HEK293 (cell line): ENCODE measurements around the gene SLC25A1.

Experiments used
- CTCF ChIP-seq: fragments of 450-650 bp; formaldehyde crosslinking; IDR thresholded peaks from 2 replicates; pipeline ENCODE4 v1.5.1; 2016; ENCODE audit warnings: missing biosample characterization, missing genetic modification characterization
- EGR2 ChIP-seq: fragments of 450-650 bp; formaldehyde crosslinking; IDR thresholded peaks from 2 replicates; pipeline ENCODE4 v1.5.1; 2016; ENCODE audit warnings: low read depth, missing biosample characterization, missing genetic modification characterization
- HIC1 ChIP-seq: fragments of 450-650 bp; formaldehyde crosslinking; IDR thresholded peaks from 2 replicates; pipeline ENCODE4 v1.5.1; 2016; ENCODE audit warnings: missing biosample characterization, missing genetic modification characterization
- KLF10 ChIP-seq: fragments of 450-650 bp; IDR thresholded peaks from 2 replicates; pipeline ENCODE4 v1.5.1; 2018; ENCODE audit warnings: missing biosample characterization, mild to moderate bottlenecking, missing genetic modification characterization
- KLF16 ChIP-seq: fragments of 450-650 bp; formaldehyde crosslinking; IDR thresholded peaks from 2 replicates; pipeline ENCODE4 v1.5.1; 2017; ENCODE audit warnings: missing biosample characterization, missing genetic modification characterization
- KLF17 ChIP-seq: fragments of 450-650 bp; formaldehyde crosslinking; IDR thresholded peaks from 2 replicates; pipeline ENCODE4 v1.5.1; 2016; ENCODE audit warnings: missing biosample characterization, missing genetic modification characterization
- KLF8 ChIP-seq: fragments of 450-650 bp; formaldehyde crosslinking; IDR thresholded peaks from 2 replicates; pipeline ENCODE4 v1.5.1; 2016; ENCODE audit warnings: missing biosample characterization, missing genetic modification characterization
- SCRT1 ChIP-seq: fragments of 450-650 bp; formaldehyde crosslinking; IDR thresholded peaks from 2 replicates; pipeline ENCODE4 v1.5.1; 2016; ENCODE audit warnings: missing biosample characterization, missing genetic modification characterization, borderline replicate concordance
- ZBTB20 ChIP-seq: fragments of 450-650 bp; formaldehyde crosslinking; IDR thresholded peaks from 2 replicates; pipeline ENCODE4 v1.5.1; 2016; ENCODE audit warnings: missing biosample characterization, missing genetic modification characterization
- ZBTB26 ChIP-seq: fragments of 450-650 bp; formaldehyde crosslinking; optimal IDR thresholded peaks from 2 replicates; pipeline ENCODE3; 2016; ENCODE audit warnings: missing biosample characterization, mild to moderate bottlenecking, missing genetic modification characterization
- ZBTB48 ChIP-seq: fragments of 450-650 bp; formaldehyde crosslinking; IDR thresholded peaks from 2 replicates; pipeline ENCODE4 v1.5.1; 2016; ENCODE audit warnings: missing biosample characterization, missing genetic modification characterization
- ZBTB8A ChIP-seq: fragments of 450-650 bp; formaldehyde crosslinking; IDR thresholded peaks from 2 replicates; pipeline ENCODE4 v1.5.1; 2016; ENCODE audit warnings: missing biosample characterization, missing genetic modification characterization
- ZFP69B ChIP-seq: fragments of 450-650 bp; formaldehyde crosslinking; IDR thresholded peaks from 2 replicates; pipeline ENCODE4 v1.5.1; 2016; ENCODE audit warnings: missing biosample characterization, missing genetic modification characterization
- ZNF114 ChIP-seq: fragments of 450-650 bp; formaldehyde crosslinking; IDR thresholded peaks from 2 replicates; pipeline ENCODE4 v1.5.0; 2017; ENCODE audit warnings: missing biosample characterization, missing genetic modification characterization
- ZNF2 ChIP-seq: fragments of 450-650 bp; formaldehyde crosslinking; IDR thresholded peaks from 2 replicates; pipeline ENCODE4 v1.5.1; 2016; ENCODE audit warnings: missing biosample characterization, missing genetic modification characterization
- ZNF221 ChIP-seq: fragments of 450-650 bp; formaldehyde crosslinking; IDR thresholded peaks from 2 replicates; pipeline ENCODE4 v1.5.1; 2017; ENCODE audit warnings: missing biosample characterization, missing genetic modification characterization, borderline replicate concordance
- ZNF26 ChIP-seq: fragments of 450-650 bp; formaldehyde crosslinking; IDR thresholded peaks from 2 replicates; pipeline ENCODE4 v1.5.1; 2016; ENCODE audit warnings: missing biosample characterization, missing genetic modification characterization
- ZNF555 ChIP-seq: fragments of 450-650 bp; formaldehyde crosslinking; conservative IDR thresholded peaks from 2 replicates; pipeline ENCODE4 v1.5.1; 2017; ENCODE audit warnings: missing biosample characterization, mild to moderate bottlenecking, missing genetic modification characterization, inconsistent platforms
- ZNF624 ChIP-seq: fragments of 450-650 bp; formaldehyde crosslinking; IDR thresholded peaks from 2 replicates; pipeline ENCODE4 v1.5.1; 2017; ENCODE audit warnings: missing biosample characterization, missing genetic modification characterization
- ZNF639 ChIP-seq: fragments of 450-650 bp; formaldehyde crosslinking; IDR thresholded peaks from 2 replicates; pipeline ENCODE4 v1.5.1; 2016; ENCODE audit warnings: missing biosample characterization, missing genetic modification characterization
- ZNF692 ChIP-seq: fragments of 450-650 bp; formaldehyde crosslinking; IDR thresholded peaks from 2 replicates; pipeline ENCODE4 v1.5.1; 2016; ENCODE audit warnings: missing biosample characterization, missing genetic modification characterization
- ZNF704 ChIP-seq: fragments of 450-650 bp; formaldehyde crosslinking; IDR thresholded peaks from 2 replicates; pipeline ENCODE4 v1.5.1; 2016; ENCODE audit warnings: missing biosample characterization, missing genetic modification characterization
- ZNF843 ChIP-seq: fragments of 450-650 bp; formaldehyde crosslinking; IDR thresholded peaks from 2 replicates; pipeline ENCODE4 v1.5.1; 2016; ENCODE audit warnings: missing biosample characterization, missing genetic modification characterization
- ZSCAN5A ChIP-seq: fragments of 450-650 bp; formaldehyde crosslinking; IDR thresholded peaks from 2 replicates; pipeline ENCODE4 v1.5.1; 2016; ENCODE audit warnings: missing biosample characterization, missing genetic modification characterization

The SLC25A1 gene

GRCh38 chr22:19178065-19178656 is 375 bp downstream of the SLC25A1 start (continued):
- no peak for TF ChIP-seq ZNF704
- peak; percentile 54; the same call in 1 of the 2 replicates for TF ChIP-seq KLF16
- TF ChIP-seq ZSCAN5A: 0 out of 2 replicates have a peak, but pooled peaks have one; percentile 52
- TF ChIP-seq KLF17 (tag by site-specific recombination): peak; percentile 47; the same call in 1 of the 2 replicates
- peak; percentile 37 for TF ChIP-seq ZBTB8A
- TF ChIP-seq ZBTB48: 0 out of 2 replicates have a peak, but pooled peaks have one; percentile 32
- TF ChIP-seq KLF10: peak; percentile 38
- peak; percentile 96 for TF ChIP-seq ZNF692 (tag by site-specific recombination)
- TF ChIP-seq ZNF221 (tag by site-specific recombination): no peak
- TF ChIP-seq ZNF624: no peak
- TF ChIP-seq SCRT1 (tag by site-specific recombination): no peak
- TF ChIP-seq EGR2: 0 out of 2 replicates have a peak, but pooled peaks have one; percentile 5
- TF ChIP-seq ZFP69B (tag by site-specific recombination): peak; percentile 95
- TF ChIP-seq ZNF114 (tag by site-specific recombination): no peak
- TF ChIP-seq ZNF555: no peak
- peak; percentile 55; the same call in 1 of the 2 replicates for TF ChIP-seq HIC1
- TF ChIP-seq ZNF26 (tag by site-specific recombination): no peak
- TF ChIP-seq KLF8 (tag by site-specific recombination): peak; percentile 52
- TF ChIP-seq CTCF (tag by site-specific recombination): no peak
- TF ChIP-seq ZNF639 (tag by site-specific recombination): no peak
- no peak for TF ChIP-seq ZNF843 (tag by site-specific recombination)
- TF ChIP-seq ZBTB20 (tag by site-specific recombination): peak; percentile 68
- peak; percentile 80 for TF ChIP-seq ZBTB26
- no peak for TF ChIP-seq ZNF2 (tag by site-specific recombination)
